NCI-H1092 treated with DMSO at 0.1 percent for 48 hours (cell line): ENCODE measurements around the gene DVL1.
A peak's percentile ranks its signal among the peaks of the same experiment; 100 is the strongest.

Experiments
- DNase-seq: peaks from one replicate; lab custom pipeline; 2025; lab: John Stamatoyannopoulos, UW

Gene DVL1

DNA sequence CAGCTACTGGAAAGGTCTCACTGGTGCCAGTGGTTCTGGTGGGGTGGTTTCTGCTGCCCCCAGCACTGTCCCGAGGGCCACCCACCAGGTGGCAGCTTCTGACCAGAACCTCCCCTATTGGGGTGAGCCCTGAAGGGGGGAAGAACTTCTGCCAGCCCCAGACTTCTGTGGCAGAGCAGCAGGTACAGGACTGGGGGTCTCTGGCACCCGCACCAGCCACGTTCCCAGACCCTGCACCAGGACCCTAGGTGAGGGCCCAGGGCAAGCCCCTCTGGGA lies 39.2 kb downstream of the DVL1 start:
- no peak for DNase-seq

DNA sequence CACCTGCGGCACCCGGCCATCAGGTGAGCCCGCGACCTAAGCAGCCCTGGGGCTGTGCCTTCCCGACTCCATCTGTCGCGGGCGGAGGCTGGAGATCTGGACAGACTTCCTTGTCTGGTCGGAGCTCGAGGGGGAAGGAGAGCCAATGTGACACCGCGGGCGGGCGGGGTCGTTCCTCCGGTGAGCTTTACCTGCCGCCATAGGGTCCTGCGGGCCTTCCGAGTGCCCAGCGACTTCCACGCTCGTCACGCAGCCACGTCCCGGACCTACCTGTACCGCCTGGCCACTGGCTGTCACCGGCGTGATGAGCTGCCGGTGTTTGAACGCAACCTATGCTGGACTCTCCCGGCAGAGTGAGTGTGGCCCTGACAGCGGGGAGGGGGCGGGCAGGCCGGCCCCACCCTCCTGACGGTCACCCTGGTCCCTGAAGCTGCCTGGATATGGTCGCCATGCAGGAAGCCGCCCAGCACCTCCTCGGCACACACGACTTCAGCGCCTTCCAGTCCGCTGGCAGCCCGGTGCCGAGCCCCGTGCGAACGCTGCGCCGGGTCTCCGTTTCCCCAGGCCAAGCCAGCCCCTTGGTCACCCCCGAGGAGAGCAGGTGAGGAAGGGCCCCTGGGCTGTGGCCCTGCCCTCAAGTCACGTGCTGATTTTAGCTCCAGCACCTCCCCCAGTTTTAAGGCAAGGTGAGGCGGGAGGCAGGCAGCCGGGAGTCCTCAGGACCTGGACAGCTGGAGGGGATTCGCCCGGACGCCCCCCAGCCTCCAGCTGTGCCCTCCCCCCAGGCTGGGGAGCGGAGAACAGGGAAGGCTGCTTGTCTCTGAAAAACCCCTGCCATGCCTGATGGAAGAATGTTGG lies 39.7 kb downstream of the DVL1 start:
- no peak for DNase-seq

DNA sequence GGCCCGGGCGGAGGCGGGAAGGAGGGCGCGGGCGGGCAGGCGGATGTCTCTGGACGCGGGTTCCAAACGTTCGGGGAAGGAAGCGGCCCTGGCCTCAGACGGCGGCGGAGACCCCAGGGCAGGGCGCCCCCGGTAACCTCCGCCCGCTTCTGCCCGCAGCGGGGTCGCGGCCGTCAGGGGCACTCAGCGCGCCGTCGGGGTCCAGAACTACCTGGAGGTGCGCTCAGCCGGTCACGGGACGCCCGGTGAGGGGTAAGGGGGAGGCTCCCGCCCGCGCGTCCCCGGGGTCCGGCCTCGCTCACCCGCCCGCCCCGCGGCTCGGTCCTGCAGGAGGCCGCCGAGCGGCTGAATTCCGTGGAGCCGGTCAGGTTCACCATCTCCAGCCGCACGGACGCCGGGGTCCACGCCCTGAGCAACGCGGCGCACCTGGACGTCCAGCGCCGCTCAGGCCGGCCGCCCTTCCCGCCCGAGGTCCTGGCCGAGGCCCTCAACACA lies 40.4 kb downstream of the DVL1 start:
- no peak for DNase-seq

DNA sequence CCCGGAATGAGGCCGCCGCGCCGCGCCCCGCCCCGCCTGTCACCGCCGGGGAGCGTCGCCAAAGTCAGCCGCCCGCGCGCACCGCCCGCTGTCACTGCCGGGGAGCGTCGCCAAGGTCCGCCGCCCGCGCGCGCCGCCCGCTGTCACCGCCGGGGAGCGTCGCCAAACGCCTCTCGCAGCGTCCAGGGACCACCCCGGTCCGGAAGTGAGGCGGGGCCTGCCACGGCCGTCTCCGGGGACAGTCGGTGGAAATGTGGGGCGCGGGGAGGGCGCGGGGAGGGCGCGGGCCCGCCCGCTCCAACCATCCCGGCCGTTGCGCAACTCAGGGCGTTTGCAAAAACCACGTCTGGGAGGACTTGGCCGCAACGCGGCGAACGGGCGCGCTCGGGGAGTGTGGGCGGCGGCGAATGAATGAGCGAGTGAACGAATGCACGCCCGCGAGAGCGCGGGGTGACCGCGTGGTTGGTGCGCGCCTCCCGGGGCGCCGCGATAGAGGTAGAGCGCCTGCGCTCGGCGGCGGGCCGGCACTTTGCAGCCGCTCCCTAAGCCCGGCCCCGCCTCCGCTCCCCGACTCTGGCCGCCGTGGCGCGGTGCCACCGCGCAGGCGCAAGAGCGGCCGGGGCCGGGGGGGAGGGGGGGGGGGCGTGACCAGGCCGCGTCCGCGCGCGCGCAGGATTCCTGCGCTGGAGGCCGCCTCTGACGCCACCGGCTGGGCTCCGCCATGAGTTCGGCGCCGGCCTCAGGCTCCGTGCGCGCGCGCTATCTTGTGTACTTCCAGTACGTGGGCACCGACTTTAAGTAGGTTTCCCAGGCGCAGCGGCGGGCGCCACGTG lies 41.1 kb downstream of the DVL1 start, which contains the start of the genes ACAP3 and PUSL1:
TSS of gene ACAP3 (minus strand) at position 8 of the 833 bp plus-strand sequence. CDS start 115 bp downstream, outside the sequence.
TSS of gene PUSL1 (plus strand) at position 675 of the 833 bp plus-strand sequence. CDS start at position 722, 47 bp downstream.
- peak; percentile 86 for DNase-seq

DNA sequence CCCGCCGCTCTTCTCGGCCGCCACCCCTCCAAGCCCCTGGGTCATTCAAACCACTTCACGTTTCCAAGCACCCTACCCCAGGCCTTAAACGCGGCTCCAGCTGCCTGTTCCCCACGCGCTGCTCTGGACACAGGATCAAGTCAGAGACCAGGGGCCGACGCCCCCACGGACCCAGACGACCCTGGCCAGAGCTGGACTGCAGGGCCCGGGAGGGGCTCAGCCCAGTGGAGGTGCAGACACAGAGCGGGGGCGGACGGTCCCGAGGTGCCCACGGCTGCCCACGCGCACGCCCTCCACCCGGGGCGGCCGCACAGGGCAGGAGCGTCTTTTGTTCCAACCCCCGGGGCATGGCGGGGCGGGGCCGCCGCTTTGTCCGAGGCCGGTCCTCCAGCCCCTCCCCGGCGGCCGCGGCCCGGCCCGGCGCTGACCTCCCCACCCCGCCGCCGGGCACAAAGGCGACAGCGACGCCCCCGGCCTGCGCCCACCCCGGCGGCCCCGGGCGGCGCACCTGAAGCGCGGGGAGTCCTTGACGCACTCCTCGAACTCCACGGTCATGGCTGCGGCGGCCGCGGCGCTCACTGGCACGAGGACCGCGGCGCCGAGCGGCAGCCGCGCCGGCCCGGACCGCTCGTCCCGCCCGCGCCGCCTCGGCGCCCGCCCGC lies 41.8 kb downstream of the DVL1 start:
- DNase-seq, result no peak

DNA sequence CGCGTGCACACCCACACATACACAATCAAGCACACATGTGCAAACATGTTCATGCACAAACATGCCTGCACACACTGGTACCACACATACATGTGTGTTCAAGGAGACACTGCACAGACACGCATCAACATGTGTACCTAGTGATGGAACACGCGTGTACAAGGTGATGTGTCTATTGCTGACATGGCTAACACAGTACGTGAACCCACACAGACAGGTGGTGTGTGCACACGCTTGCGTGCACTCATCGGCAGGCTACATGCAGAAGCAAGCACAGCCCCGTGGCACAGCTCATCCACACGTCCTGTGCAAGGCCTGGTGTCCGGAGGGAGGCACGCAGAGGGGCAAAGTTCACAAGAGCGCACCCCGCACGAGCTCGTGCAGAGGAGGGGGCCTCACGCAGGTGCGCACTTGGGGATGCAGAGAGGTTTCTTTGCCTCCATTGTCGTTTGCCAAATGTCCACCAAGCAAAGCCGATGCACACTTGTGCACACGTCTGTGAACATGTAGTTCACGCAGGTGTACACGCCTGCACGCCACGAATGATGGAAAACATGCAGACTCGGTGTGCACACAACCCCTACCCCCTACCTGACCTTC lies 42.5 kb downstream of the DVL1 start:
- no peak for DNase-seq

DNA sequence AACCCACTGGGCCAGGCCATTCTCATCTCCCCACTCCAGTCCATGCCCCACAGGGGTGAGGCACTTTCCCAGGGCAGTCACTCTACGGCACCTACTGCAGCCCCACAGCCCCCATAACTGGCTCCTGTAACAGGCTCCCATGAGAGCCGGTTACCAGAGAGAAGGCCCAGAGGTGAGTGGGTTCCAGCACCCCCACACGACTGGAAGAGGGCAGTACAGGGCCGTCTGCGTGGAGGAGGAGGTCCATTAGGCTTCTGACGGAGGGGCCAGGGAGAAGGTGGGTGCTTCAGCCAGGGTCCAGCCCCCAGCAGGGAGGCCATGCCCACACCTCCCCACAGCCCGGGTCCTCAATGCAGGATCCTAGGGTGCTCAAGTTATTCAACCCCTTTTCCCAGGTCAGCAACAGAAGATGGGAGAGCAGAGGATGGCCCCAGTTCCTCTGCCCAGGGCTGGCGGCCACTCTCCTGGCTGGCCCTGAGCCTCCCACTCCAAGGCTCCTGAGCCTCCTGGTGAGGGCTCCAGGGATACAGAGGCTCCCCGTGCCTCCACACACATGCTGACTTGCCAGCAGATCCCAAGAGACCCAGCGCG lies 43.1 kb downstream of the DVL1 start:
- DNase-seq, result no peak

DNA sequence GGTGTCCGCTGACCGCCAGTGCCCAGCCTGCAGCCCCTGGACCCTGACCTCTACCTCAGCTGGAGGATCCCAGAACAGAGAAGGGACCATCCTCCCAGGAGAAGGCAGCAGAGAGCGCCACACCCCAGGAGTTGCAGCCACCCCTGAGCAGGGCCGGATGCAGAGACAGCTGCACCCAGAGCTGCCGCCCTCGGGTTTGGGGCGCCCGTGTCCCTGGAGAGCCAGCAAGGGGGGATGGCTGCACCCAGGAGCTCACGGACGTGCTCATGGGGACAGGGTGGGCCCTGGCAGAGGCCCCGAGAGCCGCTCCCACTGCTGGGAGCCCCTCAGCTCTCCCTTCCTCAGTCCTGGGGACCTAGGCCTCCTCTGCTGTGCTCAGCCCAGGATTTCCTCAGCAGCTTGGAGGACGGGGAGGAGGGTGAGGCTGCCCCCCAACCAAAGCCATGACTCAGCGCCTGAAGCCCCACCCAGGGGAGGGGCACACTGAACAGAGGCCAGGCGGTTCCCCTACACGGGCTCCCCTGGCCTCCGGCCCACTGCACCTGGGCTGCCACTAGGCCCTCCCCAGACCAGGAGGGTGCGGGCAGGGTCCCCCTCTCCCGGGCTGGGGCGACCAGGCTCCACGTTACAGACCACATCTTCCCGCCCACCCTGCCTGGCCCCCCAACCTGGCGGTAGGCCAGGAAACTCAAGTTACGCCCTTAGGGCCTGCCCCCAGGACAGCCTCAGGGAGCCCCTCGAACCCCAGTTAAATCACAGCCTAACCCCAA lies 43.7 kb downstream of the DVL1 start:
- DNase-seq, result no peak

DNA sequence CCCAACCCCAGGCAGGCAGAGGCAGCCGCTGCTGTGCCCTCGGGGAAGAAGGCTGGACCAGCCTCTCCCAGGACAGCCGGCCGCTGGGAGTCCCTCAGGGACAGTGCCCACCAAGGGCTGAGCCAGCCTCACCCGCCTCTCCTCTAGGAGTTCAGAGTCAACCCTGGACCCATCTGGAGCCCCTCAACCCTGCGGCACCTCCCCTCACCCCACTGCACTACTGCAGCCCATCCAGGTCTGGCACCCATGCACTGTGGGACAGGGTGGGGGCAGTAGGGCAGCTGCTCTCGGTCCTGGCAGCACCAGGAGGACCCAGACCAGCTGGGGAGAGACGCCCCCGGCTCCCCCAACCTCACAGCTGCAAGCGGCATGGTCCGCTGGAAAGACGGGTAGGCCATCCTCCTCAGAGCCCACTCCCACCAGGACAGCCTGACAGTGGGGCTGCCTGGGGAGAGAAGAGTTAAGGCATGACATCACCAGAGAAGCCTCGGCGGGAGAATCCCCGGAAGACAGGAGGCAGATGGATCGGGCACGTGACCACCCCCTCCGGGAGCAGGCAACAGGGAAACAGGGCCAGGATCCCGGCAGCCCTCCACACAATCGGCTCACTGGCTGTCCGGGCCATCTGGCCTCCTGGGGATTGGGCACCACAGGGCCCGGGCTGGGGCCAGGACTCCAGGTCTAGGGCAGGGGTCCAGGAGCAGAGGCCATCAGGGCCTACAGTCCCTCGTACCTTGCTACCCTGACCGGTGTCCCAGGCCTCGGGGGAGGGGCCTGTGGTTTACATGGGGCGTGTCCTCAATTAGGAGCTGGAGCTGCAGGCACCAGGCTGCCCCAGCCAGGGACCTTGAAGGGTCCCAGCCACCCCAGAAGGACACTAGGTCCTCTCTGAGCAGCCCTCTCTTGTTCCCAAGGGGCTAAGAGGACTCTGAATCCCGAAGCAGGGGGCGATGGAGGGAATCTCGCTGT lies 44.6 kb downstream of the DVL1 start:
- DNase-seq, result peak; percentile 20

DNA sequence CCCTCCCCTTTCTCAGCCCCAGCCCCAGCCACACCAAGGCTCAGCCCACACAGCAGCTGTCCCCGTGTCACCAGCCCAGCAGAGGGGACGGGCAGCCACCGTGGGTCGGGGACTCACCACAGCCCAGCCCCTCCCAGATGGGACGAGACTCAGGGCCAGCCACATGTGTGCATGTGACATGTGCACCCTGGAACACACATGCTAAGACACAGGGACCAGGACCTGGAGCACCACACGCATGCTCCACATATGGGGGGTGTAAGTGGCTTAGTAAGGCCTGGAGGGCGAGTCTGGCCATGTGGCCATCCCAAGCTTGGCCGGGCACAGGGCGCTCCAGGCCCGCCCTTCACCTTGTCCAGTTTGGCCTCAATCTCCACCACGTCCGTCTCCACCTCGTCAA lies 45.5 kb downstream of the DVL1 start:
- DNase-seq, result no peak

DNA sequence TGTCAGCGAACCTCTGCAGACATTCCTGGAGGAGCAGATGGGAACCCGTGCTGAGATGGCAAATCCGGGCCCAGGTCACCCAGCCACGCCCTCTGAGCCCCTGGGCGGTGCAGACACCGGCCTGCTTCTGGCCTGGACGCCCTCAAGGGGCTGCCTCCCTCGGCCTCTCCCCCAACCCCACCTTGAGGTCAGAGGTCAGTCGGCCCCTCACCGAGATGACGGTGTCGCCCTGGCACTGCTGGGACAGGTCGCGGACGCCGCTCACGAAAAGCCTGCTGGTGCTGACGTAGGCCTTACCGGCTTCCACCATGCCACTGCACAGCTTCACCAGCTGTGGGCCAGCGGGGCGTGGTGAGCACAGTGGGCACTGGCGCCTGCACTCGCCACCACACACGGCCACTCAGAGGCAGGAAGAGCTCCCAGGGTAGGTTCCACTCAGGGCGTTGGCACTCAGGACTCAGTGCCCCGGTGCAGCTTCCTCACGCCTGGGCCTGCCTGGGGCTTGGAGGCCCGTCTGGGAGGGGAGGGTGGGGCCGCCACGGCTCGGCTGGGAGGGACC lies 46.2 kb downstream of the DVL1 start:
- no peak for DNase-seq

DNA sequence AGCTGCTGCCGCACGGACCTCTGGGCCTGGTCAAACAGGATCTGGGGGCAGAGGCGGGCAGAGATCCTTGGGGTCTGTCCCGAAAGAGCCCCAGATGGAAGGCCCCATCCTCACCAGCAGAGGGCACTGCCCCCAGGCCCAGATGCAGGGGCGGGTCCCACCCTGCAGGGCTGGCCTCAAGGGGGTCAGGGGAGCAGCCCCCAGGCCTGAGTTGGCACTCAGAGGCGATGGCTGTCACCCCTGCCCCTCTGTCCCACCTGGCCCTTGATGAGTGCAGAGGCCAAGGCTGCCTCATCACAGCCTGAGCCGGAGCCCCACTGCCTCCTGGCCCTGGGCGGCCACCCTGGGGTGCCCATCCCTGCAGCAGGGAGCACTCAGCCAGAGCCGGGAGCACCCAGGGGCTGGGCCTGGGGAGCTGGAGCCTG lies 47.2 kb downstream of the DVL1 start:
- no peak for DNase-seq

DNA sequence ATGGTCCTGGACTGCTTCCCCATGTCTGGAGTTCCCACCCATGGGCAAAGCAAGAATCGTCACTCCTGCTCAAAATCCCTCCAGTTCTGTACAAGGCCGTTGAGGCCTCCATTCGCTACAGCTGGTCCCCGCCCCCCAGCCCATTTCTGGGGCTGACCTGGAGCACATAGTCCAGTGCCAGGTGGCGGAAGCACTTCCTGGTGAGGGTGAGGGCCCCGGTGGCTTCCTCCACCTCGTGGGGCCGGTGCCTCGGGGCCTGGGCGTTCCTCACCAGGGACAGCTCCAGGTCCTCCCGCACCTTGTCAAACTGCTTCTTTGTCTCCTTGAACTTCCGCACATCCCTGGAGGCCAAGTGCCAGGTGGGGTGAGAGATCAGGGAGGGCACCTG lies 48.9 kb downstream of the DVL1 start:
- DNase-seq, result no peak

DNA sequence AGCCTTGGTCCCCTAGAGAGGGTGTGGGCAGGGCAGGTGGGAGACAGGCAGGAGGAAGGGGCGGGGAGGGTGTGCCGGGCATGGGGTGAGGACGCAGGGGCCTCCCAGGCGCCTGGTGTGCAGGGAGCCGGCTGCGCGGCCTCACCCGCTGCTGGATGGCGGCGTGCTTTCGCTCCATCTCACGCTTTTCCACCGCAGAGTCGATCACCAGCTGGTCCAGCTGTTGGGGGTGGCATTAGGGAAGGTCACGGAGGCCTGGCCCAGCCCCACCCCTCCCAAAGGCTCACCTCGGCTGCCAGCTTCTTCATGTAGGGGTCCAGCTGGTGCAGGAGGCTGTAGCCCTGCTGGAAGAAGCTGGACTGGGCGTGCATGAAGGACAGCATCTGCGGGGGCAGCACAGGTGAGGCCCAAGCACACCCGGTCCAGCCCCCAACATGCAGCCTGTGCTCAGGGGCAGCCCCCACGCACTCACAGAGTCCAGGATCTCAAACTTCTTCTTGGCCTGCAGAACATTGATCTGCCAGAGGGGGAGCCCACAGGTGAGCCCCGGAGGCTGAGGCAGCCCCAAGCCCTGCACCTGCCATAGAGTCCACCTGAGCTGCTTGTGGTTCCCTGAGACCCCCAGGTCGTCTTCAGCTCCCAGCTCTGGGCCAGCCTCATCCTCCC lies 49.4 kb downstream of the DVL1 start:
- no peak for DNase-seq

DNA sequence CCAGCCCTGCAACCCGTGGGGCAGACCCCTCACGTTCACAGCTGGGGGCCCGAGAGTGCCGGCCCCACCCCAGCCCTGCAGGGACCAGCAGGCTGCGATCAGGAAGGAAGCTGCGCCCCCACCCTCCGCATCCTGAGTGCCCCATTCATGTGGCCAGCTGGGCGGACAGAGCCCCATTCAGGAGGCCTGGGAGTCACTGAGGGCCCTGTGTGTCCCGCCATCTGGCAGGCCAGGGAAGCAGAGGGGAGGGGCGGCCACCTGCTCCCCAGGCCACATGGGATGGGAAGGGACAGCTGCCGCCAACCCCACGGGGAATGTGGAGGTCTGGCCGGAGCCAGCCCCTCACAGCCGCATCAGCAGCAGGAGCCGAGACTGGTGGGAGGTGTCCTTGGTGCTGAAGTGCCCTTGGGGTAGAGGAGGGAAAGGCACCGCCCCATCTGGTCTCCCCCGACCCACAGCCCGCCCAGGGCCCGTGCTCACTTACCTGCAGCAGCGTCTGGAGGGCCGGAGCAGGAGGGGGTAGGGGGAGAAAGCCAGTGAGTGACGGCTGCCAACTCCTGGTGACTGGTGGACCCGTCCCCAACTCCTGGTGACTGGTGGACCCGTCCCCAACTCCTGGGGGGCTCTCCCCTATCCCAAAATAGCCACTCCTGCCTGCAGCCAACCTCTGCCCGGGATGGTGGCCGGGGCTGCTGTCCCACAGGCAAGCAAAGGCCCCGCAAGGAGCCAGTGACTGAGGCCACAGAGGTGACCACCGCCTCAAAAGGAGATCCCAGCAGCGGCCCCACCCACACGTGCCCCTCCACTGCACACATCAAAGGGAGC lies 50.1 kb downstream of the DVL1 start:
- DNase-seq, result no peak

DNA sequence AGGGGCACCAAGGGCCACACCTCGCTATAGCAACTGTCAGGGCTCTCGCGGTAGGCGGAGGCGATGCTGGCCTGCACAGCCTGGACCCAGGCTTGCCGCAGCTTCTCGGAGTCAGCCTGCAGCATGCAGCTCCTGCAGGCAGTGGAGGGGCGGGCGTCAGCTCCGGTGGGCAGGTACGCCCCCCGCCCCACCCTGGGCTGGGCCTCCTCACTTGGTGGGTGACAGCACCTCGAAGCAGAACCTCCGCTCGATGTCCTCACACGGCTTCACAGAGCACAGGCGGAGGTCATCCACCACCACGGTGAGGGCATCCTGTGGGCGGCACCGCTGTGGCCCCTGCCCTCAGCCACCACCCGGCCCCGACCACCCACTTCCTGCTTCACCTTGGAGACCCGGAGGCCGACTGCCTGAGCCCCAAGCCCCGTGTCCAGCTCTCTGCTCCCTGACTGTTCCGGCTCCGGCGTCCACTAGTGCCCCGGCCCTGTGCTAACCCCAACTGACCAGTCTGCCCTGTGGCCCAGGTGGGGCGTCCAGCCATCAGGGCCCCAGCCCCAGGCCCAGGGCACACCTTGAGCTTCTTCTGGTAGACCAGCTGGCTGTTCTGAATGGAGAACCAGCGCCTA lies 51.3 kb downstream of the DVL1 start:
- DNase-seq, result no peak
